DOHH2 (cell line): ENCODE results near the gene SLC7A4.

Experiments used
- EZH2phosphoT487 ChIP-seq: fragments of 200-600 bp; sonication (generic); IDR thresholded peaks from 2 replicates; pipeline ENCODE4 v1.6.1; 2017; ENCODE audit warnings: borderline replicate concordance, mild to moderate bottlenecking, antibody characterized with exemption, low read length, moderate library complexity, mixed read lengths
- TF ChIP-seq, protein P1 (sequence below): fragments of 200-600 bp; sonication (generic); IDR thresholded peaks from one replicate; pipeline ENCODE4 v1.5.1; 2014; ENCODE audit warnings: antibody characterized with exemption, mild to moderate bottlenecking, low read depth, low read length; ENCODE audit not compliant: poor library complexity, severe bottlenecking

DNA sequence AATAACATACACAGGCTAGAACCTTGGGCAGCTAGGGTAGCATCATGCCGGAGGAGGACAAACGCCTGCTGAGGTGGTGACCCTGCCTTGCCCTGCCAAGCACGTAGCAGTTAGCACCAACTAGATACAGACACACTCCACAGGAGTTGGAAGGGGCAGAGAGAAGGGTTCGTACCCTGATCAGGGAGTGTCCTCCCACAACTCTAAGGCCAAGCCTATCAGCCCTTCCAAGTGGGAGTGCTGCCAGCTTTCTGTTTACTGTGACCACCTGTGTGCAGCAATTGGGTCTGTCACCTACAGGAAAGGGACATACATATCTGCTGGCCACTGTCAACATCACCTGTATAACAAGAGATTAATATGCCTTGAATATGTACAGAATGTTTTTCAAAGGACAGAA is 28.6 kb downstream of the SLC7A4 start:
- TF ChIP-seq, protein P1, sequence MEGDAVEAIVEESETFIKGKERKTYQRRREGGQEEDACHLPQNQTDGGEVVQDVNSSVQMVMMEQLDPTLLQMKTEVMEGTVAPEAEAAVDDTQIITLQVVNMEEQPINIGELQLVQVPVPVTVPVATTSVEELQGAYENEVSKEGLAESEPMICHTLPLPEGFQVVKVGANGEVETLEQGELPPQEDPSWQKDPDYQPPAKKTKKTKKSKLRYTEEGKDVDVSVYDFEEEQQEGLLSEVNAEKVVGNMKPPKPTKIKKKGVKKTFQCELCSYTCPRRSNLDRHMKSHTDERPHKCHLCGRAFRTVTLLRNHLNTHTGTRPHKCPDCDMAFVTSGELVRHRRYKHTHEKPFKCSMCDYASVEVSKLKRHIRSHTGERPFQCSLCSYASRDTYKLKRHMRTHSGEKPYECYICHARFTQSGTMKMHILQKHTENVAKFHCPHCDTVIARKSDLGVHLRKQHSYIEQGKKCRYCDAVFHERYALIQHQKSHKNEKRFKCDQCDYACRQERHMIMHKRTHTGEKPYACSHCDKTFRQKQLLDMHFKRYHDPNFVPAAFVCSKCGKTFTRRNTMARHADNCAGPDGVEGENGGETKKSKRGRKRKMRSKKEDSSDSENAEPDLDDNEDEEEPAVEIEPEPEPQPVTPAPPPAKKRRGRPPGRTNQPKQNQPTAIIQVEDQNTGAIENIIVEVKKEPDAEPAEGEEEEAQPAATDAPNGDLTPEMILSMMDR: no peak
- TF ChIP-seq EZH2phosphoT487: no peak
